IPS DF 19.7 (cell line): ENCODE measurements around the gene AMER3.

Source experiments
- DNase-seq: peaks from one replicate; pipeline ENCODE4 v3.0.0-alpha.2; 2013; ENCODE audit warnings: low read depth, low spot score

The AMER3 gene

DNA sequence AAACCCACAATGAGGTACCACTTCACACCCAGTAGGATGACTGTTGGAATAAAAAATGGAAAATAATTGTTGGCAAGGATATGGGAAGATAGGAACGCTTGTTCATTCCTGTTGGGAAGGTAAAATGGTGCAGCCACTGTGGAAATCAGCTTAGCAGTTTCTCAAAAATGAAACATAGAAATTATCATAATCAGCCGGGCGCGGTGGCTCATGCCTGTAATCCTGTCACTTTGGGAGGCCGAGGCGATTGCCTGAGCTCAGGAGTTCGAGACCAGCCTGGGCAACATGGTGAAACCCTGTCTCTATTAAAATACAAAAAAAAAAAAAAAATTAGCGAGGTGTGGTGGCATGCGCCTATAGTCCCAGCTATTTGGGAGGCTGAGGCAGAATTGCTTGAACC lies 23.4 kb downstream of the AMER3 start:
- no peak for DNase-seq

DNA sequence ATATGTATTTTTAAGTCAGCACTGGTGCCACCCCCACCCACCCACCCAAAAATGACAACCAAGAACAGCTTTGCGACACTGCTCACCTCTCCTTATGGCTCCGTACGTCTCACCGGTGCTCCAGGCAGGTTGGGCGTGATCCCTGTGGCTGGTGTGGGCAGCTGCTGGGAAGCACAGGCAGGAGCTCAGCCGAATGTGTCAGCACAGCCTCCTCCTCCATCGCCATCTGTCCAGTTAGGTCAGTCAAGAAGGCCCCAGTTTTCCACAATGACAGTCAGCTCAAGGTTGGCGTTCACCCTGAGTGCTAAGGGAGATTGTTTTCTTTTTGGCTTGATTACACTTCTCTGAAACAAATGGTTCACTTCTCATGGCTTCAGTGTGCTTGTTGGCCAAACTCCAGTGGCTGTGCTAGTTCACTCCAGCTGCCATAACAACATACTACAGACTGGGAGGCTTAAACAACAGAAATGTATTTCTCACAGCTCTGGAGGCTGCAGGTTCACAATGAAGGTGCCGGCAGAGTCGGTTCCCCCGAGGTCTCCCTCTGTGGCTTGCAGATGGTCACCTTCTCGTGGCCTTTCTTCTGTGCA lies 30.2 kb downstream of the AMER3 start:
- DNase-seq: no peak

DNA sequence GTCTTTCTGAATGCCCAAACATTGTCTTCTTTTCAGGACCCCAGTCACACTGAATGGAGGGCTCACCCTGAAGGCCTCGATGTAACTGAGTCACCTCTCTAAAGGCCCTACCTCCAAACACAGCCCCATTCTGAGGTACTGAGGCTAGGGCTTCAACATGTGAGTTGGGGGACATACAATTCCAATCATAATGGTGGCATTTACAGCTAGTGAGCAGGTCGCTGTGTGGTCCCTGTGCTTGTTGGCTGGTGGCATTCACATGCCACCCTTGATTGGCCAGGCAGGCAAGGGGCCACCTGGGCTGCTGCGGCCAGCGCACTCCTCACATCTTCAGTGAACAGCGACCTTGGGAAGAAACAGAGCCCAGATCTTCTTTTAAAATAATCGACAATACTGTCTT lies 30.7 kb downstream of the AMER3 start:
- no peak for DNase-seq

DNA sequence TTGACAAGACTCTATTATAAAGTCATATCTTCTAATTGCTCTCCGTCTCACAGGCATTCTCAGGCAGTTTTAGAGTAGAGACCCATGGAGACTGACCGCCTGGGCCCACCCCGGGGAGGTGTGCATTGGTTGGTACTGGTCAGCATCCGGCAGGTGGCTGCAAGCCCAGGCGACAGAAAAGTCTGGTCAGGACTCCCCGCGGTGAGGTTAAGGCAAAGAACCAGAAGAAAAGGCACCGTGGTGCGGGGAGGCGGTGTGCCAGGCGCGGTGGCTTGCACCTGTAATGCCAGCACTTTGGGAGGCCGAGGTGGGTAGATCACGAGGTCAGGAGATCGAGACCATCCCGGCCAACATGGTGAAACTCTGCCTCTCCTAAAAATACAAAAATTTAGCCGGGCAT lies 32.5 kb downstream of the AMER3 start:
- no peak for DNase-seq

DNA sequence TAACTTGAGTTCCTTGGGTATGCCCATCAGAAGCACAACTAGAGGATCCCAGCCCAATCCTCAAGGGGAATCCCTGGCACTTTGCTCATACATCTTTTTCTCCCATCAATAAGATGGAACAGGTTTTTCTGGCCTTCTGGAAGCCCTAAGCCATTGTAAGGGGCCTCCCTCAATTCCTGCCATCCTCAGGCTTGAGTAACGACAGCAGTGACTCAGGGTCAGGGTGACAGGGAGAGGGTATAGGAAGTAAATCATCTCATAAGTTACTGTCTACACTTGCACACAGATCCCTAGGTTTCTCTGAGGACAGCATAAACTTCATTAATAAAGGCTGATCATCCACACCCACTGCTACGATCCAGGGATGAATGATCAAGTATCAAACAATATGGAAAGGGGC lies 35.0 kb downstream of the AMER3 start:
- no peak for DNase-seq

DNA sequence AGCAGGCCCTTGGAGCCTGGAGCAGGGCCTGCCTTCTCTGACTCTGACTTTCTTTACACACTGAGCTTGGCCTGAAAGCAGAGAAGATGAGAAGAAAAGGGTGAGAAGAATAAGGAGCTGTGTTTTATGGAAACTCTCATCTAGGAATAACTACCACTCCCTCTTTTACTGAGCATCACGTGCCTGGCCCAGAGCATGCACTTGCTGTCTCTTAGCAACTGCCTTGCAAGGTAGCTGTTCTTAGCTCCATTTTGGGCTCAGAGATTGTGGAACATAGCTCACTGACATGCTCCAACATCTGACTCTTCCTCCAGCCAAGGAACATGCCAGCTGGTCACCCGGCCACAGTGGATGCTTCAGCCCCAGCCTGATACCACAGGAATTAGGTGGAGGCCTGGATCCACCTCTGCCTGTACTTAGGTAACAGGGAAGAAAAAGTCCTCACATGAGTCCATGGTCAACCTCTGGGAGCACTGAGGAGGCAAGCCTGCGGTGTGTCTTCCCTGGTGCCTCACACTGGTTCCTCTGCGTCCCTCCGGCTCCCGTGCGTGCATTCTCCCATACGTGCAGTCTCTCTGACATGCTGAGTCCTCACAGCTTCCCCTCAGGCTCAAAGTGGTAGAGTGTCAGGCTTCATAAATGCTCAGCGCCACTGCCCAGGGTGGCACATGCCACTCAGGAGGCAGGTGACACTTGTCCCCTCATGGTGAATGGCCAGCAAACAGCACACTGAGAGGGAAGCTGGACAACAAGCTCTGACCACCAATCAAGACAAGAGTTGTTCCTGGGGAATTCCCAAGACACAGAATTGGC lies 35.7 kb downstream of the AMER3 start:
- no peak for DNase-seq

DNA sequence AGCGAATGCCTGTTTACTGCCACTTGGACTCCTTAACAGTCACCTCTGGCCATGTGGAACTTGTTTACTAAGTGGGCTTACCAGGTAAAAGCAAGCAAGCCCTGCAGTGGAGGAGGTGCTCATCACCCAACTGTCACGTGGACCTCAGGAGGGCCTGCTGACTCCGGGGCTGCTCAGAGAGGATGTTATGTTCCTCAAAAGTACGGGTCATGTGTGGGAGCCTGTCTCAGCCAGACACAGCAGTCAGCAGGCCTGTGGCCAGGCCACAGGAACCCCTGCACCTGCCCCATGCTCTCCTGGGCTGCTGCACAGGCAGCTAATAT lies 36.2 kb downstream of the AMER3 start:
- no peak for DNase-seq

DNA sequence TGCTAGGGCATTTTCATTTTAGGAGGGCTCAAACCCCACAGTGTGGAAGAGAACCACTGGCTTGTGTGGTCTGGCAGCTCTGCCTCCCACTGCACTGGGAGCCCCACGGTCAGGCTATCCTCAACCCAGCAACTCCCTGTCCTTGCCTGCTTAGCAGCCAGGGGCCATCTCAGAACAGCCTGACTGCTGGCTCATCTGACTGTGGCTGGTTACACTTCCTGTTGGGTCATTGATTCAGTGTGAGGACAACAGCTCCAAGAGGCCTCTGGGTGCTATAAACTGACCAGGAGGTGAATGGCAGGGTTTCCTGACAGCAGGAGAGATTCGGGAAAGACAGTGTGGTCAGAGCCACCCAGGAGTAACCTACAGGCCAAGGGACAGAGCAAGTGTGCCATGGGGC lies 40.1 kb downstream of the AMER3 start:
- no peak for DNase-seq

DNA sequence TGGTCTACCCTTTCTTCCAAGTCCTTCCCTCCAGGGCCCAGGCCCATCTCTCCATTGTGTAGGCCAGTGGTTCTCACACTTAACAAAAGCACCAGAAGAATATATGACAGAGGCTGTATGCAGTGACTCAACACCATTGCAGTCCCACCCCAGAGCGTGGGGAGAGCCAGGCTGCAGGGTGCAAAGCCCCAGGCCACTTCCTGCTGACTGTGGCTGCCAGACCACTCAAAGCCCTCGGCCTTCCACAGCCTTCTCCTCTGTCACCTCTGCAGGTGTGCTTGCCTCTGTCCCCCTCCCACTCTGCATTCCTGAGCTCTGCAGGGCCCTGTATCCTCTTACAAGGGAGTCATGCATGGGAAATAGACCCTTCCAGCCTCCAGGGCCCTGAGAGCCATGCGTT lies 41.0 kb downstream of the AMER3 start:
- no peak for DNase-seq

DNA sequence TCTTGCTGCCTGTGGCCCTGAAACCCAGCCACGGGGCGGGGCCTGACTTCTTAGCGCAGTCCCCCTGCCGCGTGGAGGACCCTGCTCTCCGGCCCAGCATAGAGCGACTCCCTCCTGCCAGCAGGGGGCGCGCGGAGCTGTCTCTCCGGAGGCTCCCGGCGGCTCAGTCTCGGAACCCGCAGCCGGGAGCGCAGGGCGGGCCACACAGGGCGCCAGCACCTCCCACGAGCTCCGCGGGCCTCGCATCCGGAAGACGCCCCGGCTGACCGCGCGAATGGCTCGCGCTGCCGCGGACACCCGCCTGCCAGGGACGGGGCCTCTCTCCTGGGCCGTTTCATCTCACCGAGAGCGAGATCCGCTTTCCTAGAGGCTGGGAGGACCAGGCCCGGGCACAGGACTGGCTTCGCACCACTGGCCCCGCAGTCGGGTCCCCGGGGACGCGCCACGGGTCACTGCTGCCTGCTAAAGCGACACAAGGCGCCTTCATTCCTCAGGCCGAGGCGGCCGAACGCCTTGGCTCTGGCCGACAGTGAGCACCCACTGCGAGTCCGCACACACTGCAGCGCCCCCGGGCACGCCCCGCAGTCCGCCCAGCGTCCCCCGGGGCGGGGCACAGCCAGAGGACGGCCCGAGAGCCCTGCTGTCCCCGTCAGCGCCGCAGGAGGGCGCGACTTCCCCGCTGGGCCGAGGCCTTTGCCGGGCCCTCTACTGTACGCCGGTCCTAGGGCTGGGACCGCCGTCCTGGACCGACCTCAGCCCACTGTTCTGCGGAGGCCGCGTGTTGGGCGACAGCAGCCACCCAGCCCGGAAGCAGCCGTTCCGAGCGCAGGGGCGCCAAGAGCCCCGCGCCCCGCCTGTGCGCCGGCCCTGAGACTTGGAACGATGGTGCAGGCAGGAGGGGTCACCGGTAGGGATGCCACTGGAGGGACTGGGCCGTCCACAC lies 42.4 kb downstream of the AMER3 start:
- DNase-seq: no peak

DNA sequence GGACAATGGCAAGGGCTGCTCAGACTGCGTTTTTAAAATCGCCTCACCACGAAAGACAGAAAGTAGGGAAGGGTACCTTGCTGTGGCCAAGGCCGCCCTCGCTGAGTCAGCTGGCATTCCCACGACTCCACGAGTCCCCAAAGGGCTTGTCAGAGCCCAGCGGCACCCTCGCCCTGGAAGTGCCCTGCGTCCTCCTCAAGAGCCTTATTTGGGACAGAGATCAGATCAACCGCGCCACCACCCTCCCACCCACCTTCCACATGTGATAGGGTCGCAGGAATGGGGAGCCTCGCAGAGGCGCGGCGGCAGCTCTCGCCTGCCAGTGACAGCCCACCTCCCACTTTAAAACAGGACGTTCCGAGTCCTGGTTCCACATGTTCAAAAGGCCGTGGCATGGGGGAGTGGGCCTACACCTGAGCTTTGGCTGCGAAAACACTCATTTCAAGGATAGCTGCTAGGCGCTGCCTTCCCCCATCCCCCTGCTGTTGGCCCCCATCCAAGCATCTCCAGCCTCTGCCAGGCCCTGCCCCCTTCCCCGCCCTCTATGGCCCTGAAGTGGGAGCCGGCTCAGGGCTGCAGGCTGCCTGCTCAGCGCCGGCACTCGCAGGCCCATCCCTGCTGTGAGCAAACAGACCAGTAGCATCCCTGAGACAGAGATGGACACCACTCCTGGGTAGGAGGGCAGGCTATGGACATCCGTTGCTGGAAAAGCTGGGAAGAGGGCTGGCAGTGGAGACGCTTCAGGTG lies 43.3 kb downstream of the AMER3 start:
- DNase-seq: no peak

DNA sequence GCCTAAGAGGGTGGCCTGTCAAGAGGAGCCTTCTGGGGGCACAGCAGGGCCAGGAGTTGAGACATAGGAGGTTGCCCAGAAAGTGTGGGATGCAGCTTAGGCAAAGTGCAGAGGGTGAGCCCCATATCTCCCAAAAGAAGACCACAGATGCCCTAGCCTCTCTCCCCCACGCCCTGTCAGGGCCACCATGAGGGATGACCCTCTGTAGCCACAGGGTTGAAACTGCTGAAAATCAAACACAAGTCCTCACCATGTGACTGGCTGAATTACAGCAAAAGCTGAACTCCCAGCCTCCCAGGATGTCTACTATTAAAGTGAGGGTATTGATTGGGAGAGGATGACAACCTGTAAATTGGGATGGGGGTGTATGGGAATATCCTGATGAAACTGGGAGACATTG lies 44.0 kb downstream of the AMER3 start:
- DNase-seq: no peak

DNA sequence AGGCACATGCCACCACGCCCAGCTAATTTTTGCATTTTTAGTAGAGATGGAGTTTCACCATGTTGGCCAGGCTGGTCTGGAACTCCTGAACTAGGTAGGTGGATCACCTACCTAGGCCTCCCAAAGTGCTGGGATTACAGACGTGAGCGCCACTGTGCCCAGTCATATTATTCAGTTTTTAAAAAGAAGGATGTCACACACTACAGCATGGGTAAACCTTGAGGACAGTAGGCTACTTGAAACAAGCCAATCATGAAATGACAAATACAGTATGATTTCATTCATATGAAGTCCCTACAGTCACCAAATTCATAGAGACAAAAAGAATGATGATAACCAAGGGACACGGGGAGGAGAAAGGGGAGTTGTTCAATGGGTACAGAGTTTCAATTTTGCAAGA lies 50.3 kb downstream of the AMER3 start:
- DNase-seq: no peak

DNA sequence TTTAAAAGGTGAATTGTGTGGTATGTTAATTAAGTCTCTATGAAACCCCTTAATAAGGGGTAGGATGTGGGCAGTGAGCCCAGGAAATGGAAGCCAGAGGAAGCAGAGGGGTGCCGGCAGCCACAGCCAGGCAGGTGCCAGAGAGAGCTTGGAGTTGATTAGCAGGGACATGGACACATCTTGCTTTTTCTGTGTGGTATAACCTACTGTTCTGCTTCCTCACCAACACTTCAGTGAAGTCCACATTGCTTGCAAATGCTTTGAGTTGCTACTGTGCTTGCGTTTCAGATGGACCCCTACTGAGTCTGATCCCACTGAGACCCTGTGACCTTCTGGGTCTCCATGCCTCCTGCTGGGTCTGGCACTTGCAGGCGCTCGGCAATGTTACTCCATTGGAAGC lies 51.0 kb downstream of the AMER3 start:
- no peak for DNase-seq

DNA sequence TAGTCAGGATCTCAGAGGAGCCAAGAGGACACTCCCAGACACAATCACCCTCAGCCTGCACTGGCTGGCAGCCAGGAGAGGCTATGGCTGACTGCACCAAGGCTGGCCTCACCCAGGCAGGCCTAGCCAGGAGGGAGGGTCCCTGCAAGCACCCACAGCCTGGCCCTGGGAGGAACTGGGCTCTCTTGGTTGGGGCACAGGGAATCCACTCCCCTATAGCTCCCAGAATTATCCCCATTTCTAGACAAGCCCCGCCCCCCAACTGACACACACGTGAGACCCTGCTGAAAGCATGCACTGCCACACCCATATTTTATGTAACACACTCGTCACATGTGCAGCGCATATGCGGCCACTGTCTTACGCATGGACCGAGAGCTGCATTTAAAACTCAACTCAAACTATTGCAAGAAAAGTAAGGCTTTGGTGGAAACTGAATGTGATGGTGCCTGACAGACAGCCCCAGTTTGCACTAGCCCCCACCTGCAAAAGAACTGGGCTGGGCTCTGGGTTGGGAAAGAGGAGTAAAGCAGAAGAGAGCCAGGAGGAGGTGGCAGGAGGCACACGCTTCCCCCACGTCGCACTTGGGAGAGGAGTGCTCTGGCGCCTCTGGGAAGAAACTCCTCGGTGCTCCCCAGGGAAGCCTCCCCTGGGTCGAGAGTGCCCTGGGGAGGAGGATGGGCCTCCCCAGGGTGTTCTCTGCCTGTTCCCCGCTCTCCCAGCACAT lies 52.5 kb downstream of the AMER3 start:
- no peak for DNase-seq

DNA sequence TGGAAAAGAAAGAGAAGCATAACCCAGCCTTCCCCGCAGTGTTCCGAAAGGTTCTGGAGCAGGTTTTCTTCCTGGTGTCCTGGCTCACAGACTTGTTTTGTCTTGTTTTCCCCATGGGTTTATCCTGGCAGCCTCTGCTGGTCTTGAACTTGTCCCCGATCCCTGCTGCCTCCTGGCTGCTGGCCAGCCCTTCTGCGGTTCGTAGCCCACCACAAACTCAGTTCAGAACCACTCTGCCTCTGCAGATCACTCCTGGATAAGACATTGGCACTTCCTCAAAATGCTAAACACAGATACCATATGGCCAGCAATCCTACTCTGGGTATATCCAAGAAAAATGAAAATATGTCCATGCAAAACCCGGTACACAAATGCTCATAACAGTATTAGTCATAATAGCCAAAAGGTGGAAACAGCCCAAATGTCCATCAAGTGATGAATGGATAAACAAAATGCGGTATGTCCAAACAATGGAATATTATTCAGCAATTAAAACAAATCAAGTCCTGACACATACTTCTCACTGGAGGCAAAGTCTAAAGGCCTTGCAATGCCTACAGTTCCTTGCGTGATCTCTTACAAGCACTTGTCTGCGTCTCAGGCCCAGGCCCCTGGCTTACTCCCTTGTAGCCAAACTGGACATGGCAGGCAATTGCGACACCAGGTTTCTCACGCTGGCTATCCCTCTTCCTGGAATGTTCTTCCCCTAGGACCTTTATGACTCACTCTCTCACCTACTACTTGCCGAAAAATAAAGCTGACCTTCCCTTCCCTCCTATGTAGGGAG lies 53.3 kb downstream of the AMER3 start:
- no peak for DNase-seq

DNA sequence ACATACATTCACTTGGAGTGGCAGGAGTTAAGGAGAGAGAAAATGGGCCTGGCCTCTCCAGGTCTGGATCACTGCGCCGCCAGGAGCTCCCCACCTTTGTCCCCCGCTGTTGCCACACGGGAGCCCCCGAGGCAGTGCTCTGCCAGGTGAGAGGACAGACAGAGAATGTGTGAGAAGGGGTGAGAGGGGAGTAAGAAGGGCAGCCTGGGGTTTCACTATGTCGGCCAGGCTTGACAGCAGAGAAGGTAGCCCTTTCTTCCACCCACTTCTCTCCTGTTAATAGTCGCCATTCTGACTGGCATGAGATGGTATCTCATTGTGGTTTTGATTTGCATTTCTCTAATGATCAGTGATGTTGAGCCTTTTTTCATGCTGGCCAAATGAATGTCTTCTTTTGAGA lies 55.1 kb downstream of the AMER3 start:
- no peak for DNase-seq

DNA sequence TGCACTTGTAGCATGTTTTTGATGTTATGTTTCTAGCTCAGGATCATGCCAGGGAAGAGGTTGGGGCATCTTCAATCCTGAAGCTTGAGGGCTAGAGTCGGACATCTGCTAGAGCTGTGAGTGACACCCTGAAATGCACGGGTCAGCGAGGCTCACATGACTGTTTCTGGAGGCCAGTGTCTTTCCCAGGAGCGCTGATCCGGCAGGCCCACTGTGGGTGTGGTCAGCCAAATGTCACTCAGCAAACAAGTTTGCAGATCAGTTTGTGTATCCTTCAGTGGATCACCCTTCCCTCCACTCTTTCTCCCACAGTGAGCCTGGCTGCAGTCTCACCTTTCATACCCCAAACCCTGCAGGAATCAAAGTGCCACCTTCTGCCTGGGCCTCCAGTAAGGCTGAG lies 58.4 kb downstream of the AMER3 start:
- DNase-seq: no peak

DNA sequence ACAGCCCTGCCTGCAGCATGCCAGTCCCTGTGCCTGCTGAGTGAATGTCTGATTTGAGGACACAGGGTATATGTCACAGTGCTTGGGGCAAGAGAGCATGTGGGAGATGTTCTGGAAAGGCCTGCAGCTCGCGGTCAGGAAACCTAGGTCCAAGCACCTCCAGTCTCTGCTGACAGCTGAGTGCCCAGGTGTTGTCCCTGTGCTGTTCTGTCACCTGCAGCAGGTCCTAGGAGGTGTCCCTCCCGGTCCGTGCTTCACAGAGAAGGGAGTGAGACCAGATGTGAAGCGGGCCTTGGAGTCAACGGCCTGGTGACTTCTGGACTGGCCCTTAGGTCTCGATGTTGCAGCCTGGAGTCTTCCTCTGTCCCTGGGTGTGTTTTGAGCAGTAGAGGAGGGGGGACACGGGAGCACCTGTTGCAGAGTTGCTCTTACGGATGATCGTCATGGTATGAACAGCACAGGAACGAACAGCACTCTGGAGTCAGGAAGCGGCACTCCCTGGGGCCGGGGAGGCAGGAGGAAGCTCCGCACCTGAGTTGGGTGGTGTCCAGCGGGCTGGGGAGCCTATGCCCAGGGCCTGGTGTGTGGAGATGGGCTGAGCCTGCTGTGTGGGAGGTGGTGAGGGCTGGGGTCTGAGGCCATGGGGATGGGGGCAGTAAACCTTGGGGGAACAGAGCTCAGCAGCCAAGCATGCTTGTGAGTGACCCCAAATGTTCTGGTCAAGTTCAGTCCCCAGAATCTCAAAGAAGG lies 59.8 kb downstream of the AMER3 start:
- DNase-seq: no peak
